SH-SY5Y (cell line): ENCODE results near the gene EPC2.

Experiments
- GATA2 ChIP-seq: IDR thresholded peaks from 2 replicates; pipeline ENCODE4 v1.6.1; 2011; ENCODE audit warnings: mild to moderate bottlenecking, low read depth, low read length
- GATA3 ChIP-seq: IDR thresholded peaks from 2 replicates; pipeline ENCODE4 v1.6.1; 2011; ENCODE audit warnings: low read depth, mild to moderate bottlenecking, low read length, moderate library complexity

DNA sequence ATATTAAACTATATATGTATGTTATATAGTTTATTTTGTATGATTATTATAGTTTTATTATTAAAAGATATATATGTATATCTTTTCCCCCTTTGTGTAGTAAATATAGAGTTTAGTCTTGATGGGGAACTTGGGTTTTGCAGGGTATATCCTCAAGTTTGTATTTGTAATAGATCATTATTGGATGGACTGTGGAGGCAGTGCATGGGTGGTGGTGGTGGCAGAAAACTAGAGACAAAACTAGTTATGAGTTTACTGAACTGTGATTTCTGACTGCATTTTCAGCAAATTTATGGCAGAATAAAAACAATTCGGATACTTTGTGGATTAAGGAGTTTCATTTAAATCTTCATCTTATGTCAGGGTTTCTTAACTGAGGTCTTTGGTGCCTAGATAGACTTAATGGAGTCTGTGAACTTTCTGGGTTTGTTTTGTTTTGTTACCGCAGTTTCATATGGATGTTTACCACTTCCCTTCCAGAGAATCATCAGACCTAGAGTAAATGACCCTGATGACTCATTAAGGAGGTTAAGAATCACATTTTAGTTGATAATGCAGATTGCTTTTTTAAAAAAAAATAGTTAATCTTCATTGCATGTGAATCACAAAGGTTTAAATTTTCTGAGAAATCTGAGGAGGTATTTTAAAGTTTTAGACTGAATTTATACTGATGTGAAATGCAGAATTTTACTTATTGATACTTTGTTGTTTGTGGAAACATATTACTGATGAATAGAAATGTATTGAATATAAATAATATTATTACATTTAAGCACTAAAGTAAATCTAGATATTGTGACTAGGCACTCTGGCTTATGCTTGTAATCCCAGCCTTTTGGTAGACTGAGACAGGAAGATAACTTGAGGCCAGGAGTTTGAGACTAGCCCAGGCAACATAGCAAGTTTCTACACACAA lies 14.5 kb downstream of the EPC2 start:
- TF ChIP-seq GATA2 (no peak), GATA3 (no peak)
